NCI-H1105 treated with DMSO at 0.1 percent for 48 hours (cell line): ENCODE measurements around the gene AXL.
A peak's percentile ranks its signal among the peaks of the same experiment; 100 is the strongest.

Experiments used
- DNase-seq: peaks from one replicate; lab custom pipeline; 2025; lab: John Stamatoyannopoulos, UW

The AXL gene

DNA sequence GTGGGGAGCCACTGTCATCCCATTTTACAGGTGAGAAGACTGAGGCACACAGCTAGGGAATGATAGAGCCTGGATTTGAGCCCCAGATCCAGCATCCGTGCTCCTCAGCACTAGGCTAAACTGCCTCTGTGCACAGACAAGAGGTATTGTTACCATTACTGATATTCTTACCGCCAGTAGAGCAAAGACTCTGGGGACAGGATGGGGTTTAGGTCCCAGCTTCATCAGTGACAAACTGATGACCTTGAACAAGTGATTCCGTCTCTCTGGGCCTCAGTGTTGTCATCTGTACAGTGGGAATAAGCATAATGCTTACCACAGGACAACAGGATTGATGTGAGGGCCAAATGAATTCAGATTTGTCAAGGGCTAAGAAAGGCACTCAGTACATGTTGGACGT is 16.5 kb downstream of the AXL start:
- DNase-seq, result no peak

GRCh38 chr19:41238244-41238643 is 19.2 kb downstream of the AXL start:
- DNase-seq, result no peak

DNA sequence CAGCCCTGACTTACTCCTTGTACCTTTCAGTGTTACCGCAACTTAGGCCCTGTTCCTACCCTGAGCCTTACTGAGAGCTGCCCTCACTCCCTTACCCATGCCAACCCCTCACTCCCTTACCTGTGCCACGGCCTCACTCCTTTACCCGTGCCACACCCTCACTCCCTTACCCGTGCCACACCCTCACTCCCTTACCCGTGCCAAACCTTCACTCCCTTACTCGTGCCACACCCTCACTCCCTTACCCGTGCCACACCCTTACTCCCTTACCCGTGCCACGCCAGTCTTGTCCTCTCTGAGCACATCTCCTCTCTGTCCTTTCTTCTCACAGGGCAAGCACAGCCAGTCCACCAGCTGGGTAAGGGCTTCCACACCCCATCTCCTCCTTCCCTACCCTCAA is 20.3 kb downstream of the AXL start:
- DNase-seq, result no peak

DNA sequence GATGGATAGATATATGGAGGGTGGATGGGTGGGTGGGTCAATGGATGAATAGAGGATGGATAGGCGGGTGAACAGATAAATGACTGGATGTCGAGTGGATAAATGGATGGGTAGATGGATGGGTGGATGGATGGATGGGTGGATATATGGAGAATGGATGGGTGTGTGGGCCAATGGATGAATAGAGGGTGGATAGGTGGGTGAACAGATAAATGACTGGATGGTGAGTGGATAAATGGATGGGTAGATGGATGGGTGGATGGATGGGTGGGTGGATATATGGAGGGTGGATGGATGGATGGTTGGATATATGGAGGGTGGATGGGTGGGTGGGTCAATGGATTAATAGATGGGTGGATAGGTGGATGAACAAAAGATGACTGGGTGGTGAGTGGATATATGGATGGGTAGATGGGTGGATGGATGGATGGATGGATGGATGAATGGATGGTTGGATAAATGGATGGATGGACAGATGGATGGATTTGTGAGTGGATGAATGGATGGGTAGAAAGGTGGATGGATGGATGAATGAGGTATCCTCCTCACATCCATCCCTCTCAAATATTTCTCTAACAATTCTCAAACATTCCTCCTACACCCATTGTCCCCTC is 21.0 kb downstream of the AXL start:
- DNase-seq, result no peak

DNA sequence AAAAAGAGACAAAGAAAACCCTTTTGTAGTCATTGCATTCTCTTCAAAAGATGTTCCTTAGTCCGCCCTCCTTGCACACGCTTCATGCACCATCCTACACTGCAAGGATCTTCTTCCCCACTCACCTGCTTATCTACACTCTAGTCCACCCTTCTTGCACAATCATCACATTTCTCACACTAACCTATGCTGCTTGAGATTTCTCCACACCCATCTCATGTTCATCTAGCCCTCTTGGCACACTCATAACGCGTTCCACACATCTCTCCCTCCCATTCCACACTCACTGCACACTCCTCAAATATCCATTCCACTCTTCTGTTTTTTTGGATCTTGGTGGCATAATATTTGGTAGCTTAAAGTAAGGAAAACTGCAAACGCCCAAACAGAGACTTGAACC is 22.8 kb downstream of the AXL start:
- no peak for DNase-seq

DNA sequence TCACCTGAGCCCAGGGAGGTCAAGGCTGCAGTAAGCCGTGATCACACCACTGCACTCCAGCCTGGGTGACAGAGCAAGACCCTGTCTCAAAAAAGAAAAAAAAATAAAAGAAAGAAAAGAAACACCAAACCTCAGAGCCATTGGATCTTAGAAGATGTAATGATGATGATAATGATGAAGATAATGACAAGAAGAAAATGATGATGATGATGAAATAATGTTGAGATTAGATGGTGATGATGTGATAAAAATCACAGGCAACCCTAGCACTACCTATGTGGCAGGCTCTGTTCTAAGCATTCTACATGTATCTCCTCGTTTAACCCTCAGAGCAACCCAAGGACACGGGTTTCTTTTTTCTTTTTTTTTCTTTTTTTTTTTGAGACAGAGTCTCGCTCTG is 25.1 kb downstream of the AXL start:
- no peak for DNase-seq

- DNase-seq, result no peak
Observed at GRCh38 chr19:41245843-41246242, 26.8 kb downstream of the AXL start.

DNA sequence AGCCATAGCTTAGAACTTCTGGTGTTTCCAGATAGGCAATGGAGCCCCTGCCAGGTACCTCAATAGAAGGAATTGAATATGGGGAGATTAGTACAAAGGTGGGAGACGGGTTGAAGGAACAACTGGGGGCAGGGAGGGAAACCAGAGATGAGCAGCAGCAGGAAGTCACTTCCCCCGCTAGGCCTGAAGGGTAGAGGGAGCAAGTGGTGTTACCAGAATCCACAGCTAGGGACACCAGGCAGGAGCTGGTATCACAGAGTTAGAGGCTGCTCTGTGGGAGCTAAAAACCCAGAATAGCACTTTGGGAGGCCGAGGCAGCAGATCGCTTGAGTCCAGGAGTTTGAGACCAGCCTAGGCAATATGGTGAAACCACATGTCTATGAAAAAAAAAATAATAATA is 29.9 kb downstream of the AXL start:
- no peak for DNase-seq

DNA sequence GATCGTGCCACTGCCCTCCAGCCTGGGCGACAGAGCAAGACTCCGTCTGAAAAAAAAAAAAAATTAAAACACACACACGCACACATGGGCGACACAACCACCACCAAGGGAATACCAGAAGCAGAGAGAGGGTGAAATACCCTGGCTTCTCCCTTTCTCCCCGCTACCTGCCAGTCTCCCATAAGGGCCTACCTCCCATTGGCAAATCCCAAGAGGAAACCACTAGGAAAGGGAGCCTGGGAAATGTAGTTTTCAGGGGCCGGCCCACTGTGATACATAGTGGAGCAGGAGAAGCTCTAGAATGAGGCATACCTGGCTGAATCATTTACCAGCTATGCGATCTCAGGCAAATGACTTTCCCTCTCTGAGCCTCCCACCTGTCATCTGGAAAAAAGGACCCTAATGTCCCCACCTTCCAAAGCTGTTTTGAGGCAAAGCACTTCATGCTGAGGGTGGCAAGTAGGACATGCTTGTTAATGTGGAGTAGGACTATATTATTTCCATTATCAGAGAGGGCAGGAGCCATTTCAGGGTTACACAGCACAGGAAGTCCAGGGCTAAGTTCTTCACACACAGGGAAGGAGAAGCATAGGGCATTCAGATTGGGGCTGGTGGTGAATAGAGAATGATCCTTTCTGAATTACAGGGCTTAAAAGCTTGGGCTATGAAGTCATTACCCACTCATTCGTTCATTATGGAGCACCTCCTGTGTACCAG is 30.8 kb downstream of the AXL start:
- no peak for DNase-seq

GRCh38 chr19:41253660-41254059 is 34.6 kb downstream of the AXL start:
- DNase-seq, result no peak

DNA sequence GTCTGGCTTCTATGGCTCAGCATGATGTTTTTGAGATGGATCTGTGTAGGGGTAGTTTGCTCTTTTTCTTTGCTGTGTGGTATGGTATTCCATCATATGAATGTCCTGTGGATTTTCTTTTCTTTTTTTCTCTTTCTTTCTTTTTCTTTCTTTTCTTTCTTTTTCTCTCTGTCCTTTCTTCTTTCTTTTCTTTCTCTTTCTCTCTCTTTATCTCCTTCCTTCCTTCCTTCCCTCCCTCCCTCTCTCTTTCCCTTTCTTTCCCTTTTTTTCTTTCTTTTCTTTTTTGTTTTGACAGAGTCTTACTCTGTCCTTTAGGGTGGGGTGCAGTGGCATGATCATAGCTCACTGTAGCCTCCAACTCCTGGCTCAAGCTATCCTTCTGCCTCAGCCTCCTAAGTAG is 36.1 kb downstream of the AXL start:
- DNase-seq, result no peak

GRCh38 chr19:41261474-41262190 is 42.6 kb downstream of the AXL start:
- no peak for DNase-seq

- DNase-seq, result no peak
Observed at GRCh38 chr19:41263042-41263849, 44.2 kb downstream of the AXL start.

DNA sequence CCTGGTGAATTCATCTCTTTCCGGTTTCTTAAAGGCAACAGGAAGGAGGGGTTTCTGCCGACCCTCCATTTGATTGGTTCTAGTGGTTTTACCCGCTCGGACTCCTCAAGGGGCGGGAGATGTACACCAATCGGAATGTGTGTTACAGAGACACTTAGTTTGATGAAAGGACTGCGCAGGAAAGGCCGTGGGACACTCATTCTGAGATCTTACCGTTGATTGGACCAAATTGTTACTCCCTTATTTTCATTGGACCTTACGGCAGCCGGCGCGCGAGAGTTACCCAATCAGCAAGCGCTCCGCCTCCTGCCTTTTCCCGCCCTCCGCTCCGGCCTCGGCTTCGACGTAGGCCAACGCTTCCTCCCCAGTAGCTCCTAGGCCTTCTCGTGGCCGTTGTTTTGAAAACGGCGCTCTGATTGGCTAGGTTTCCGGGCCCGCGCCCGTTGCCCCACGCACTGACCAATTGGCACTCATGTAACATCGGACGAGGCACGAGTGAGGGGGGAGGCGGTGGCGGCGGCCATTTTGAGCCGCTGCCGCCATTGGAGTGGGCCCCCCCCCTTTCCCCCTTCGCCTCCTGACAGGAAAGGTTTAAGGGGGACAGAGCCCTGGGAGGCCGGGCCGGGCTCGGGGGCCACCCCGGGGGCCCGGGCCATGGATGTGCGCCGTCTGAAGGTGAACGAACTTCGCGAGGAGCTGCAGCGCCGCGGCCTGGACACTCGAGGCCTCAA is 45.0 kb downstream of the AXL start, which contains the start of gene HNRNPUL1:
Gene HNRNPUL1, plus strand, starts transcription at position 523 of the 731 bp plus-strand sequence. Its CDS starts 132 bp downstream, at position 655.
- peak; percentile 100 for DNase-seq

GRCh38 chr19:41264581-41265394 is 45.8 kb downstream of the AXL start:
- DNase-seq, result peak; percentile 23

- DNase-seq, result no peak
Observed at GRCh38 chr19:41265395-41266153, 46.6 kb downstream of the AXL start.

DNA sequence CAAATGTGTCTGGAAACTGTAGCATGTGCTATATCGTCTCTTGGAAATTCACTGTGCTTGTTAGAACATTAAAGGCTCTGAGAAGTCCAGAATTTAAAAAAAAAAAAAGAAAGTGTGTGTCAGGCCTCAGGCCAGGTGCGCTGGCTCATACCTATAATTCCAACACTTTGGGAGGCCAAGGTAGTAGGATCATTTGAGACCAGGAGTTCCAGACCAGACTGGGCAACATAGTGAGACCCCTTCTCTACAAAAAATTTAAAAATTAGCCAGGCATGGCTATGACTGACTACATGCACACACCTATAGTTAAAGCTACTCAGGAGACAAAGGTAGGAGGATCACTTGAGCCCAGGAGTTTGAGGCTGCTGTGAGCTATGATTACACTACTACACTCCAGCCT is 50.0 kb downstream of the AXL start:
- DNase-seq, result no peak

DNA sequence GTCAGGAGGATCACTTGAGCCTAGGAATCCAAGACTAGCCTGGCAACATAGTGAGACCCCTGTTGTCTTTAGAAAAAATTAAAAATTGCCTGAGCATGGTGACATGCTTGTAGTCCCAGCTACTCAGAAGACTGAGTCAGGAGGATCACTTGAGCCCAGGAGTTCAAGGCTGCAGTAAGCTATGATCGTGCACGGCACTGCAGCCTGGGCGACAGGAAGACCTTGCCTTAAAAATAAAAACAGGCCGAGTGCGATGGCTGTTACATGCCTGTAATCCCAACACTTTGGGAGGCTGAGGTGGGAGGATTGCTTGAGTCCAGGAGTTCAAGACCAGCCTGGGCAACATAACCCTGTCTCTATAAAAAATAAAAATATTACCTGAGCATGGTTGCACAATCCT is 50.5 kb downstream of the AXL start:
- DNase-seq, result no peak

GRCh38 chr19:41273076-41273475 is 54.1 kb downstream of the AXL start:
- no peak for DNase-seq

- DNase-seq, result no peak
Observed at GRCh38 chr19:41274802-41275201, 55.8 kb downstream of the AXL start.
